GM19463 (cell line): Measurements from ENCODE around the gene SMARCA4.
"Not testable (repeated sequence)": the region's sequence is repeated elsewhere in the genome, so short reads cannot be mapped to it uniquely, and the experiment has no call there.

Source experiments
- ATAC-seq: cut with Tn5 transposase; IDR thresholded peaks from one replicate; pipeline ENCODE4 v1.9.1; 2021; ENCODE audit warnings: mild to moderate bottlenecking, moderate library complexity; ENCODE audit not compliant: unreplicated experiment

Gene SMARCA4

GRCh38 chr19:11092181-11092538 is 131.3 kb downstream of the SMARCA4 start:
- ATAC-seq, result no peak

- ATAC-seq, result no peak
These were observed 132.9 kb downstream of the SMARCA4 start for GRCh38 chr19:11093689-11094238.

- ATAC-seq, result no peak
These were observed 133.7 kb downstream of the SMARCA4 start for GRCh38 chr19:11094520-11094894.

- ATAC-seq, result peak; percentile 47
These were observed 135.5 kb downstream of the SMARCA4 start for GRCh38 chr19:11096210-11096841.

GRCh38 chr19:11097367-11097766 is 136.5 kb downstream of the SMARCA4 start:
- ATAC-seq, result not testable (repeated sequence)

GRCh38 chr19:11098327-11098726 is 137.5 kb downstream of the SMARCA4 start:
- ATAC-seq, result no peak

GRCh38 chr19:11098861-11099260 is 138.0 kb downstream of the SMARCA4 start:
- ATAC-seq, result no peak

- ATAC-seq, result no peak
These were observed 139.2 kb downstream of the SMARCA4 start for GRCh38 chr19:11100049-11100448.

GRCh38 chr19:11101057-11101456 is 140.2 kb downstream of the SMARCA4 start:
- no peak for ATAC-seq

GRCh38 chr19:11102944-11103343 is 142.1 kb downstream of the SMARCA4 start:
- ATAC-seq, result no peak

- not testable (repeated sequence) for ATAC-seq
These were observed 142.8 kb downstream of the SMARCA4 start for GRCh38 chr19:11103667-11104066.

GRCh38 chr19:11105014-11105636 is 144.3 kb downstream of the SMARCA4 start:
- ATAC-seq, result no peak

- no peak for ATAC-seq
These were observed 145.6 kb downstream of the SMARCA4 start for GRCh38 chr19:11106477-11106876.

- ATAC-seq, result no peak
These were observed 147.9 kb downstream of the SMARCA4 start for GRCh38 chr19:11108746-11109145.

GRCh38 chr19:11111117-11111770 is 150.4 kb downstream of the SMARCA4 start:
- ATAC-seq, result no peak

GRCh38 chr19:11111771-11112144 is 150.9 kb downstream of the SMARCA4 start:
- no peak for ATAC-seq
